ENCODE measurements around the gene PDE10A.

The PDE10A gene

DNA sequence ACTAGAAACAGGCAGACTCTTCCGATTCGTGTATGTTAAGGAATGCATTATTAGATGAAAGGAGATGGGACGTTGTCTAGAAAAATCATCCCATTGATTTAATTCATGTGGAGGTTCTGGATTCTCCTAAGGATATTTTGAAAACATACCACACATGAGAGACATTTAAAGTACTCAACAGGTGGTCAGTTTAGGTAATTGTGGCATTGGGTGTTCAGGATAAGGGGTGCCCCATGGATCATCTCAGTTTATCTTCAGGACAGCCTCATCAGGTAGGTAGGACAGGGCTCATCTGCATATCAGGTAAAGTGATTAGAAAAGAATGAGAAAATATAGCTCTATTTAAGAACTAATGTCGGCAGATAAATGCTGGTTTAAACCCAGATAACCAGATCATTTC is 15.9 kb upstream of the PDE10A start:
- no peak for DNase-seq (ENCODE audit: low read depth in 1 of 2, low spot score in 1 of 2)

DNA sequence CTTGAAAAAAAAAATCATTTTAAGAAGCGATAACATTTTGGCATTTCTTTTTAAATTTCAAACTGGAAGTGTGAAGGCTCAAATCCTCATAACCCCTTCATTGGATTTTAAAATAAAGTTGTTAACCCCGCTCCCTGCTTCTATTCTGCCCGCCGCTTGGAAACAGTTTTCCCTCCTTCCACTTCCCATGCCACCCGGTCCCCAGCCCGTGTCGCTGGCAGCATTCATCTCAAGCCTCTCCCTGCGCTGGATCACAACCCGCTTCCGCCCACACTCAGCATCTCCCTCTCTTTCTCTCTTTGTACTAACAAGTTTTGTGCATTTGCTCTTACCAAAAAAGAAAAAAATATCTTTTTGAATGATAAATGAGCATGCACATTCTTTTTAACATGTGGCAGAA is 15.4 kb upstream of the PDE10A start:
- no peak for DNase-seq (ENCODE audit: low read depth in 1 of 2, low spot score in 1 of 2)

DNA sequence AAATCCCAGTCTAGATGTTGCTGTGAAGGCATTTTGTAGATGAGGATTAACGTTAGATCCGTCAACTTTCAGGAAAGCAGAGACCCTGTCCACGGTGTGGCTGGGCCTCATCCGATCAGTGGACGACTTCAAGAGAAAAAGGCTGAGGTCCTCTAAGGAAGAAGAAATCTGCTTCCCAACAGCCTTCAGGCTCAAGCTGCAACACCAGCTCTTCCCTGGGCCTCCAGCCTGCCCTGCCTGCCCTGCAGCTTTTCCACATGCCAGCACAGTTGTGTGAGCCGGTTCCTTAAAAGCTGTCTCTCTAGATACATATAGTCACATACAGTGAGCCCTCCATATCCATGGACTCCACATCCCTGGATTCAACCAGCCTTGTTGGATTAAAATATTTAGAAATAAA is 14.1 kb upstream of the PDE10A start:
- no peak for DNase-seq (ENCODE audit: low read depth in 1 of 2, low spot score in 1 of 2)

DNA sequence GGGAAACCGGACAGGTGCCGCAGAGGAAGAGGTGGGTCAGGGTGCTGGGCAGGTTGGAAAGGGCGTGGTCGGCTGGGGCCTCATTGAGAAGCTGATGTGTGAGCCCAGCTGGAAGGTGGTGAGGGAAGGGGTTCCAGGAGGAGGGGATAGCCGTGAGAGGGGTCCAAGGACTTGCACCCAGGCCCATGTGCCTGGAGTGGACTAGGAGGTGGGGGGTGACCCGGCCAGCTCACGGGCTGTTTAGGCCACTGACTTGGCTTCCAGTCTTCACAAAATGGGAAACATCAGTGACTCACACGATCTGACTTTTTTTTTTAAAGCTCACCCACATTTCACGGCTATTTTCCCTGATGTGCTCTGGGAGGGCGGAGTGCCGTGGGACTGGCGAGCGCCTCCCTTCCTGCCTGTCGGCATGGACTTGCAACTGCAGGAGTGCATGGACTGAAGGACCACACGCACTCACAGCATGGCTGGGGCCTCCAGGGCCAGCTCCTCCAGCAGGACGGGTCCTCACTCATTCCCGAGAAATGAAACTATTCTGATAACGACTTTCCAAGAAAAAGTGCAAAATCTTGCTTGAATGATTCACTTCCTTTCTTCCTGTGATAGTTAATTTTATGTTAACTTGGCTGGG is 13.5 kb upstream of the PDE10A start:
- DNase-seq (ENCODE audit: low read depth in 1 of 2, low spot score in 1 of 2) = no peak

DNA sequence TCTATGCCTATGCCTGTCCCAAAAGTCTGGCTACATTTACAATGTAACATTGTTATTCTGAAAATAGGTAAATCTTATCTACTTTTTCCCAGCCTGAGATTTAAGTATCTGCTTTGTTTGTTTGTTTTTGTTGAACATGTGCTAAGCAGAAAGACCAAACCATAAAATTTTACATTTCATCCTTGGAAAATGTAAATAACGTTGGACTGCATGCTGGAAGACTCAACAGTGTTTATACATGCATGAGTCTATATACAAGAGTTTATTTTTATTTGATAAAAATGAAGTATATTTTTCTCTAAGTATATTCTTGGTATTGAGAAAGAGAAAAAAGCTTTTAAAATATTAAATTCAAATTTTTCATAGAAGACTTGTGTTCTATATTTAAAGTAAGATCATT is 12.1 kb upstream of the PDE10A start:
- no peak for DNase-seq (ENCODE audit: low read depth in 1 of 2, low spot score in 1 of 2)

DNA sequence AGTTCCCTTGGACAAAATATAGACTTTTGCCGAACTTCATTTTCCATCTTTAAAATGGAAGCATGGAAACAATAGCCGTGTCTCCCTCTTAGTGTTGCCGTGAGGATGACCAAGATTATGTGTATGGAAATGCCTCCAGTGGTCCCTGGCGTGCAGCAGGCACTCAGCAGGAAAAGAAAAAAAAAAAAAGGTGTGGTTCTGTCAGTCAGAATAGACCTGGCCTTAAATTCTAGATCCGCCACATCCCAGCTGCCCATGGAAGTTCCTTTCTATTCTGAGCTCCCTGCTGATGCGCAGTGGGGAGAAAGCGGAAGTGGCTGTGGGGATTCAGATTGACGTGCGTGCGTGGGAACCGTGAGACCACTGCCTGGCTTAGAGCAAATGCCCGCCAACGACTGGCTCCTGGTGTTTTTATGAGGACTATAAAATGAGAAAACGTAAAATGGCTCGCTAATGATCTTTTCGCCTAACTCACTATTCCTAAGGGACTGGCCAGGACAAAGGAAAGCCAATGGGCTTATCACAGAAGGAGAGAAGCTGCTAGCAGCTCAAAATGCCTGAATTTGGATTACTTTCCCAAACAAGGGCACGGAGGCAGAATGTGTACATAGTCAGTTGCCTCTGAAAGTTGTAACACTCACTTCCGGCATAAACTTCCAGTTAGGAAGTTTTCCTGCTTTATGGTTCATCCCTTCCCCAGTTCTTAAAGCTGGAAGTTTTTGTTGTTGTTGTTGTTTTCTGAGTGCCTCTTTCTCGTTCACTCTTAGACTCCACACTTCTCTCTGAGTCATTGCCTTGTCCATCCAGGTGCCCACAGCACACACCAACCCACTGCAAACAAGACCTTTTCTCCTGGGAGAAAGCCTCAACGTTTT is 11.4 kb upstream of the PDE10A start:
- DNase-seq (ENCODE audit: low read depth in 1 of 2, low spot score in 1 of 2) = no peak

DNA sequence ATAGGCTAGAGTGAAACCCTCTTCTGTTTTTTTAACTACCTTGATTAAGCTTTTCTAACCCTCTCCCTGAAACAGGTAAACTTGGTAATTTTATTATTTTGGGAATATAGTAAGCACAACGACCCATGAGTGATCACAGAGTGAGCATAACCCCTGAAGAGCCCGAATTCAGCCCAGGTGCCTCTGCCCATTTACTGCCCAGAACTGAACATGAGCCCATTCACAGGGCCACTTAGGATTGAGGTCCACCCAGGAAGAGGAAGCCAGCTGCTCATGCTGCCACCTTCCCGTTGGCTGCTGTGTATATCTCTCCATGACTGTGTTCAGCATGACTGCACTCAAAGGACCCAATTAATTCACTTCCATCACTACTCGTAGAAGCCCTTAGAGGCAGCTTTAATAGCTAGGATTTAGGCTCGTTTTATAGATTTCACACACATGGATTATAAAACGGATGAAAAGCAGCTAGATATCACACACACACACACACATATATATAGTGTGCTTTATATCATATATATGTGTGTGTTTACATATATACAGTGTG is 8.3 kb upstream of the PDE10A start:
- DNase-seq (ENCODE audit: low read depth in 1 of 2, low spot score in 1 of 2) = no peak

DNA sequence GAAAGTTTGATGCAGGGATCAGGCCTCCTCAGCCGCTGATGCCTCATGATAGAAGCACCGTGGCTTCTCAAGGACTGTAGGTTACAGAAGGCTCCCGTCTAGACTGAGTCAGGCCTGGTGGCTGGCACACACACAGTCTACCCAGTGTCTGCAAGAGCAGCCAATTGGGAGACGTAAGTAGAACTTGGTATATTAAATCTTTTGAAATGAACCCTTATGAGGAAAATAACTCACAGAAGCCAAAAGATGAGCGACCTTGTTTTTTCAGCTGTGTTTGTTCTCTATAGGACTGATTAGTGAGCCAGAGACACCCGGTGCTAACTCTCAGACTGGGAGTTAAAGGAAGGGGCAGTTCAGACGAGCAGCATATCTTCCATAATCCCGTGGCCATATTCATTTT is 5.9 kb upstream of the PDE10A start:
- no peak for DNase-seq (ENCODE audit: low read depth in 1 of 2, low spot score in 1 of 2)

DNA sequence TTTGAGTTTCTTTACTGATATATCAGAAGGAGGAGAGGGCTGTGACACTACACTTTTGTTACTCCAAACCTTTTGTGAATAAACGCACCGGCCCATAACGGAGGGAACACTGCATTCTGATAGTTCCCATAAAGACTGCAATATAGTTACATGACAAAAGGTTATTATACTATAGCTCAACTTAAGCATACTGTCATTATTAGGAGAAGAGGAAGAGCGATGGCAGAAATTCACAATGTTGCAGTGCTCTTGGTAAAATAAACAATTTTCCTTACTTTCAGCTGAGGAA is 2.3 kb upstream of the PDE10A start:
- no peak for DNase-seq (ENCODE audit: low read depth in 1 of 2, low spot score in 1 of 2)

DNA sequence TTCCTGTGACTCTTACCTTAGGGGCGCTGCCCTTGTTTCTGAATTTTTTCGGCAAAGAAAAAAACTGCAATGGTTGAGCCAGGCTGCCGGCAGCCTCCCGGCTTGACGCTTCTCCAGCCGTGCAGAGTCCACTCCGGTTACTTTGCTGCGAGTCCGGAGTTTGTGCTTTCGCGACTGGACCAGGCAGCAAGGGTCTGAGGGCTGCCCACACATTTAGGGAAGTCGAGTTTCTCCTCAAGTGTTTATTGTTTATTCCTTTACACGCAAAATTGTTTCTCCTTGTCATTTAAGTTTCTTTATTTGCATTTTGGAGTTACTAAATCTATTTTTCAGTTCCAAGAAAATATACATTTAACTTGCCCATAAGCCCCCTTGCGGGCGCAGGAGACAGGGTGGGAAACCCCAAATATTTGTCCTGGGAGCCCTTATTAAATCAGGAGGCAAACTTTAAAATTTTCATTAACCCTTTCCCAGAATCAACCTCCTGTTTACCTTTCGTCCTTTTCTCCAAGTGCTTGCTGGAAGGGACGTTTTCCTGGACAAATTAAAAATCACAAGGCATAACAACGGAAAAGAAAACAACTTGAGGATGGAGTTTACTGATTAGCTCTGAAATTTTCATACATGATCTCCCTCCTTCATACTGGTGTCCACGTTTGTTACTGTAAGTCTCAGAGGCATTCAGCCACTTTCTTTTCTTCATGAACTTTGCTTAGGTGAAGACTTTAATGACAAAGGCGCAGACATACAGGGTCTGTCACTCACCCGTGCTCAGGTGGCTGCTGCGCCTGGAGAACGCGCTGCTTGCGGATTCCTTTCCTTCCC is 1.7 kb upstream of the PDE10A start:
- DNase-seq (ENCODE audit: low read depth in 1 of 2, low spot score in 1 of 2) = no peak

DNA sequence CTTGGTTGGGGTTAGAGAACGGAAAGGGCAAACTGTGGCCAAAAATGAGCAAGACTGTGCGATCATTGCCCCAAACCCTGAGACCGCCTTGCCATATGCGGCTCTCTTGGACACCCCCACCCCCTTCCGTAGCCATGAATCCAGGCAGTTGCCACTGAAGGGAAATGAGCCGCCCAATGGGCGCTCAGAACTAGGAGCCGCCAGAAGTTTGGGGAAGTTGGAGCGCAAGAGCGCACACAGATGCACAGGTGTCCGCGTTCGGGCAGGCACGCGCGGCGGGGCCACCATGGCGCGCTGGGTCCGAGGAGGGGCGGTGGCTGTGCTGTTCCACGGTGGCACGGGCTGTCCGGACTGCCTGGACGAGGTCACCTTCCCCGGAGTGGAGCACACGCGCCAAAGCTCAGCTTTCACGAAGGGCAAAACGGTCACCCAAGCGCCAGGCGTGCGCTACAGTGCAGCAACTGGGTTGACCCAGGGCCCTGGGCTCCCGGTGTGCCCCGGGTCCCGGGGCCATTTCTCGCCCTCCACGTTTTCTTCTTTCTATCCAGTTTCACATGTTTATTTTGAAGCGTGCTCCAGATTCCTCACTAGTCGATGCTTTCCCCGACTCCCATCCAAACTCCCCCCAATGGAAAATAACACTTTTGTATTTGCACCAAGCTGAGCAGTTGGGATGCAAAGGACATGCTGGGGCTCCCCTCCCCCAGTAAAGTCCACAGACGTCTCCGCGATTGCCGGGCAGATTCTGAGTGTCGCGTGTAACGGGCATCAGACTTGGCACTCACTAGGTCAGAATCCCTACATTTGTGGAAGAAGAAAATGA is 906 bp upstream of the PDE10A start:
- no peak for DNase-seq (ENCODE audit: low read depth in 1 of 2, low spot score in 1 of 2)

DNA sequence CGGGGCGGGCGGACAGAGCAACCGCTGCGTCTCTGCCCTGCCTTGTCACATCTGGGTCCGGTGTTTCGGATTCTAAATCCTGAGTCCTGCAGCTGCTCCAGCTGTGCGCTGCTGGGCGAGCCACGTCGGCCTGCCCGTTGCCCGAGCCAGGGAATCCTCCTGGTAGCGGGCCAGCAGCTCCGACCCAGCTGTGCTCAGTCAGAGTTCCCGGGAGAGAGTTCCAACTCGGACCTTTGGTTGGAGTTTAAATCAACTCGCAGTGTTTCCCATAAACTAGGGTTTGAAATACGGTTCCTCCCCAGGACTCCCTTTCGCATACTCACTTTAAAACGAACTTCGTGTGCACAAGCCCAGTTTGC is 315 bp upstream of the PDE10A start:
- DNase-seq (ENCODE audit: low read depth in 1 of 2, low spot score in 1 of 2) = no peak

DNA sequence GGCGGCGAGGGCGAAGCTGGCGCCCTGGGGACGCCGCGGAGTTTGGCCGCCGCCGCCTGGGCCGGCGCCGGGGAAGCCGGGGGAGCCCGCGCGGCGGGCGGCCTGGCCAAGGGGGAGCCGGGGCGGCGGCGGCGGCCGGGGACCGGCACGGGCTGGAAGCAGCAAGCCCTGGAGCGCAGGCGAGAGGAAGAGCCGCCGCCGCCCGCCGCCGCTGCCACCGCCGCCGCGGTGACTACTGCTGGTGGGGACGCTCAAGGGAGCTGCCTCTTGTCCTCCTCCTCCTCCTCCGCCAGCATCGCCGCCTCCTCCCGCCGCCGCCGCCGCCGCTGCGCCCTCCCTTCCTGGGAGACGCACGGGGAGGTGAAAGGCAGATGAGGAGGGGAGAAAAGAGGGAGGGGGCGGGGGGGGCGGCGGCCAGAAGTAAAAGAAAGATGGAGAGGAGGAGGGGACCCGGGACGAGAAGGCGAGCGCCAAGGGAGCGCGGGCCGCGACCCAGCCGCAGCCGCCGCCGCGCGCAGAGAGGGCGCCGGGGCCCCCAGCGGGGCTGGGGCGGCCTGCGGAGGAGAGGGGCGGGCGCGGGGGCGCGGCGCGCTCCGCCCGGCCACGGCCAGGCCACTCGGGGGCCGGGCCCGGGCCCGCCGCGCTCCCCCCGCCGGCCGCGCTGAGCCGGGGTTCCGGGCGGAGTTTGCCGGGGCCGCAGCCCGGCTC is 846 bp downstream of the PDE10A start:
- no peak for DNase-seq (ENCODE audit: low read depth in 1 of 2, low spot score in 1 of 2)

DNA sequence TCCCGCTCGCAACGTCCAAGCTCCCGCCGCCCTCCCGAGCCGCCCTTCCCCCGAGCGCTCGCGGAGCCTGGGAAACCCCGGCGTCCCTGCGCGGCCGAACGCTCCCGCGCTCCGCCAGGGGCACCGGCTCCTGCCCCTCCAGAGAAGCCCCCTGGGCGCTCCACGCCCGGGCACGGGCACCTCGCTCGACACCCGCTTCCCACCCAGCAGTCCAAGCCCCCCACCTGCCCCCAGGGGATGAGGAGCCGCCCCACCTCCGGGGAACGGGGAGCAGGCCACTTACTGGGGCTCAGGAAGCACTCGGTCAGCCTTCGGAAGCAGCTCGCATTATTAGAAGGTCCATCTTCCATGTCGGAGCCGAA is 1.4 kb downstream of the PDE10A start:
- no peak for DNase-seq (ENCODE audit: low read depth in 1 of 2, low spot score in 1 of 2)

DNA sequence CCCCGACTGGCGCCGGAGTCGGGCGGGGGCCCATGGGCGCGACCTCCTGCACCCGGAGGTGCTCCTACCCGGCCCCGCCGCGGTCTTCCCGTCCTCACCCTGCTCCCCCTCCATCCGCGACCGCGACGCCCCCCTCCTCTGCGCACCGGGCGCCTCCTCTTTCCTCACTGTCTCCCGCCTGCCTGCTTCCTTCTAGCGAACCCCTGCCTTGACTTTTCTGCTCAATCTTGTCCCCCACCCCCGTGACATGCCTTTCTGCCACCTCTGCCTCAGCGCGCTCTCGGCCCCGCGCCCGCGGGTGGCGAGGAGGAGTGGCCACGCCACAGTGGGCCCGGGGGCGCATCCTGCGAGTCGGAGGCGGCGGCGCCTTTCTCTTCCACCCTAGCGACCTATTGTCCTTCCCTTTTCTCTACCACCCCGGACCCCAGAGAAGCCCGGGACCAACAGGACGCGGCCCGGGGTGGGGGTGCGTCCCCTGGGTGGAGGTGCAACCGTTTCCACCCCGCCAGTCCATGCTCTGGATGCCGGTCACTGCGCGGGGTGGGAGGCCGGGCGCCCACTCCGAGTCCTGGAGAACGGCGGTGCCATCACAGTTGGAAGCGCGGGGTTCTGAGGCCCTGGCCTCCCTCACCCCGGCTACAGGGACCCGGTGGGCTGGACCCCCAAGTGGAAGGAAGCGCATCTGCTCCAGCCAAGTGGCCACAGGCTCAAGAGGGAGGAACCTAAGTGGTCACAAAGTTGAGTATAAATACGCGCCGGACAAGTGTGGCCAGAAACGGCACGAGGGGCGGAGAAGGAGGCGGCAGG is 2.0 kb downstream of the PDE10A start:
- no peak for DNase-seq (ENCODE audit: low read depth in 1 of 2, low spot score in 1 of 2)

DNA sequence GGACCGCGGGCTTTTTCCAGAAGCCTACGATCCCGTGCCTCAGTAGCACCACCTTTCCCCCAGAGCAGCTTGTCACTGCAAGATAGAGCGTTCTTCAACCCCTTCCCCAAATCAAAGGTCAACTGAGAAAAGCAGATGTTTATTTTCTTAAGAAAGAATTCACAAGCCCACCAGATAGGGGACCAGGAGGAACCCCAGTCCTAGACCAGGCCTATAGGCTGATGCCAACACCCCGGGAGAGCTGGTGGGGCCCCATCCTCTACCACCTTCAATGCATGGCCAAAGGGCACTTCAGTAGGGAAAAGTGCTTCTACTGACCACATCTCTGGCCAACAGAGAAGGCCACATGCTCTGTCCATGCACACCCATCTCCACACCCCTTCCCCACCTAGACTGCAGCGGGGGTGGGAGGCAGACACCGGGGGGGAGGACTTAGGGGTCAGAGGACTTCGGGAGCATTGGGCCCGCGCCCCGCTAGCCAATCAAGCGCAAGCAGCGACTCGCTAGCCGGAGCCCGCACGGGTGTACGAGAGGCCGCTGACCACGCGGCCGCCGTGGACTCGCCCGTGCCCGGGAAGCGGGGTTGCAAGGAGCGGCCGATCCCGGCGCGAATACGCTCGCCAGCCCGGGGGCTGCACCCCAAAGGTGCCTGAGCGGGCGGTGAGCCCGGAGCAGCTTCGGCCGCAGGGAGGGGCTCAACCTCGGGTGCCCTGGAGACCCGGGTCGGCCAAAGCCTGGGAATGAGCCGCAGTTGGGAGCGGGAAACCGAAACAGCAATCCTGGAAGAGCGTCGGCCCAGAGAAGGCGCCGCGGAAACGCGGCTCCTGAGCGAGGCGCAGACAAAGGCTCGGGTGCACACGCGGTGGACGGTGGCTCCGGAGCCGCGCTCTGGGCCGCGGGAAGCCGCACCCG is 2.8 kb downstream of the PDE10A start:
- no peak for DNase-seq (ENCODE audit: low read depth in 1 of 2, low spot score in 1 of 2)

DNA sequence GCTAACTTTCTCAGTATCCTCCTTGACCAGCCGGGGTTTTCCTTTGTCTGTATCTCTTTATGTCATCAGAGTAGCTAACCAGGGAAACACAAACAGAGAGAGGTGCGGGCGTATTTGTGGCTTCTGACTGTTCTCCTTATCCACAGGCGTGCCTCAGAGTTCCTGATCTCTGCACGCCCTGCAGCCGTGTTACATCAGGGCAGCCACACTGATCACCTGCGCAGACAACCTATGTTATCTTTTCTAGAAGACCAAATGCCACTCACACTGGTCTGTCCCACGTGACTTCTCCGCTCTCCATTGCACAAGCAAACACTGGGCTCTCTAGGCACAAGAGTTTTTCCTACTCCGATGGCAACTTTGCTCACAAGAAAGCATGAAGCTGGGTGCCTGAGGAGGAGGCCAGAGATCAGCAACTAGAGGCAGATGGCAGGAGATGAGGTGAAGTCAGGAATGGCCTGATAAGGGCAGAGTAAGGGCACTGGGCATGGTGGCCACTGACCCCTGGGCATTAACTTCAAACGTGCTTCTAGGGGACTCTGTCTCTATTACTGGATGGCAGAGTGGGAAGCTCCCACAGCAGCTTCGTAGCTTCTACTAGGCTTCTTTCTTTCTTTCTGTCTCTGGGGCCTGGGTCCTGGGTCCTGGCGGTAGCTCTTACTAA is 4.5 kb downstream of the PDE10A start:
- DNase-seq (ENCODE audit: low read depth in 1 of 2, low spot score in 1 of 2) = no peak

DNA sequence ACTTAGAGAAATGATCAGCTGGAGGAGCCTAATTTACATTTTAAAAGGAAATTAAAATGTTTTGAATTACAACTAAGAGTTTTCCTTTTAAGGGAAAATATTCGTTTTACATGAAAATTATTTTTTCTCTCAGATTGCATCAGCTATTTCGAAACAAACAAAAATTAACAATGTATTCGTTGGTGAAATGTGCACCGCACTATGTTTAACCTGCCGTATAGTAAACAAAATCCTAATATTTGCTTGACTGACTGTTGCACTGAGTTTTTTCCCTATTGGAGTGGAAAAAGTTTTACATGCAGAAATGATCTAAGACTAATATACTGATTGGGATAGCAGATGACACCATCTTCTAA is 5.7 kb downstream of the PDE10A start:
- DNase-seq (ENCODE audit: low read depth in 1 of 2, low spot score in 1 of 2) = no peak
